Endothelial cell of umbilical vein (primary cell): ENCODE measurements around the gene IPP. TPM values are rescaled to one million over a fixed set of nuclear protein-coding genes. Genes with fewer than 3 reads are reported as not detected.

Experiments
- Bru-seq: library from RNA; stranded (reverse); fragments of 400-500 nt; gene quantifications from one replicate; lab custom pipeline; 2021; lab: Mats Ljungman, UMichigan
- BruChase-seq, 2 experiments: library from RNA; stranded (reverse); fragments of 400-500 nt; gene quantifications; one replicate each; lab custom pipeline; 2021; lab: Mats Ljungman, UMichigan
- BruUV-seq: library from RNA; stranded (reverse); fragments of 400-500 nt; replicated peaks from 2 replicates; lab custom pipeline; 2021; lab: Mats Ljungman, UMichigan
- CTCF ChIA-PET: fragments of 300-600, 350-600 bp; sonication (Branson Sonifier 250); formaldehyde crosslinking; loops from one replicate; lab custom pipeline; 2021; ENCODE audit warnings: antibody characterized with exemption, inconsistent platforms; lab: Charles Lee
- POLR2A ChIA-PET: fragments of 300-600, 350-600 bp; sonication (Branson Sonifier 250); formaldehyde crosslinking; loops from one replicate; lab custom pipeline; 2021; ENCODE audit warnings: antibody characterized with exemption, inconsistent platforms; lab: Charles Lee
- DNase-seq: peaks from one replicate; pipeline ENCODE4 v3.0.0-alpha.2; 2011; ENCODE audit warnings: low read depth, low spot score
- FAIRE-seq: peaks from 2 replicates; lab custom pipeline; 2011; peaks lifted over from hg19 to GRCh38; lab: Jason Lieb, UNC
- H2AFZ ChIP-seq: 2 replicates; pipeline ENCODE4 v1.6.0; 2012; ENCODE audit warnings: low read depth, low read length, control low read depth, inconsistent platforms
- H3K27ac ChIP-seq: 2 replicates; pipeline ENCODE4 v1.5.1; 2011; ENCODE audit warnings: low read depth, mild to moderate bottlenecking, control low read depth, low read length, moderate library complexity; ENCODE audit not compliant: insufficient read depth
- H3K27me3 ChIP-seq, 2 experiments: 2 replicates each; pipeline versions ENCODE4 v1.6.0 to v1.6.1; 2011; ENCODE audit warnings: low read length in 2 of 2, mixed read lengths in 1 of 2; ENCODE audit not compliant: control insufficient read depth in 2 of 2, insufficient read depth in 2 of 2
- H3K36me3 ChIP-seq, 2 experiments: 2 replicates in 1 of 2; 3 replicates in 1 of 2; pipeline ENCODE4 v1.5.1; 2011; ENCODE audit warnings: low read length in 2 of 2, mild to moderate bottlenecking in 1 of 2, moderate library complexity in 1 of 2; ENCODE audit not compliant: control insufficient read depth in 2 of 2, insufficient read depth in 2 of 2; ENCODE audit errors: extremely low read depth in 1 of 2
- H3K4me1 ChIP-seq: 3 replicates; pipeline ENCODE4 v1.5.1; 2011; ENCODE audit warnings: mild to moderate bottlenecking, low read length; ENCODE audit not compliant: control insufficient read depth, insufficient read depth; ENCODE audit errors: extremely low read depth
- H3K4me2 ChIP-seq: 2 replicates; pipeline ENCODE4 v1.6.1; 2011; ENCODE audit warnings: low read length, control low read depth, mixed read lengths; ENCODE audit not compliant: insufficient read depth
- H3K4me3 ChIP-seq, 3 experiments: fragments of 200-600 bp in 1 of 3; sonication (generic), shearing (Covaris generic) in 1 of 3; replicated peaks in 1 of 3; 2 replicates each; pipeline ENCODE4 v1.5.1; 2011 to 2016; ENCODE audit warnings: control low read depth in 3 of 3, low read length in 3 of 3, mild to moderate bottlenecking in 2 of 3, inconsistent platforms in 1 of 3, low read depth in 1 of 3, moderate library complexity in 1 of 3; ENCODE audit not compliant: insufficient read depth in 1 of 3
- H3K79me2 ChIP-seq: 2 replicates; pipeline ENCODE4 v1.6.0; 2012; ENCODE audit warnings: low read length, inconsistent platforms; ENCODE audit not compliant: control insufficient read depth, insufficient read depth
- H3K9ac ChIP-seq: replicated peaks from 2 replicates; pipeline ENCODE3; 2011; ENCODE audit warnings: low read length, control low read depth; ENCODE audit not compliant: insufficient read depth; ENCODE audit errors: extremely low read depth
- H3K9me1 ChIP-seq: replicated peaks from 3 replicates; pipeline ENCODE4 v1.6.0; 2011; ENCODE audit warnings: mild to moderate bottlenecking, low read length; ENCODE audit not compliant: control insufficient read depth, insufficient read depth; ENCODE audit errors: extremely low read depth
- H3K9me3 ChIP-seq: replicated peaks from 2 replicates; pipeline ENCODE4 v1.5.1; 2012; ENCODE audit warnings: low read length, inconsistent platforms; ENCODE audit not compliant: control insufficient read depth, insufficient read depth
- H4K20me1 ChIP-seq: replicated peaks from 2 replicates; pipeline ENCODE3; 2011; ENCODE audit warnings: mild to moderate bottlenecking, low read length; ENCODE audit not compliant: control insufficient read depth, insufficient read depth; ENCODE audit errors: extremely low read depth
- FOS ChIP-seq: IDR thresholded peaks from 2 replicates; pipeline ENCODE4 v1.6.1; 2011; ENCODE audit warnings: mild to moderate bottlenecking, low read length, moderate library complexity, borderline replicate concordance; ENCODE audit not compliant: insufficient read depth
- JUN ChIP-seq: IDR thresholded peaks from 2 replicates; pipeline ENCODE4 v1.6.1; 2011; ENCODE audit warnings: borderline replicate concordance, low read depth; ENCODE audit not compliant: insufficient read length, insufficient read depth
- POLR2A ChIP-seq: IDR thresholded peaks from 2 replicates; pipeline ENCODE4 v1.6.1; 2012; ENCODE audit warnings: low read depth, mild to moderate bottlenecking, control low read depth, low read length
- POLR2AphosphoS5 ChIP-seq: IDR thresholded peaks from 2 replicates; pipeline ENCODE4 v1.6.1; 2012; ENCODE audit warnings: low read depth, mild to moderate bottlenecking, control low read depth, low read length, moderate library complexity; ENCODE audit not compliant: insufficient read depth
- dilution Hi-C: fragments of 300-500 bp; cut with MboI; formaldehyde crosslinking; loops from one replicate; pipeline ENCODE4 v1.15.0; 2019; ENCODE audit warnings: low sequenced_read_pairs; ENCODE audit not compliant: extremely low pct_ligation_motif_present
- intact Hi-C: fragments of 100-400 bp; cut with micrococcal nuclease; formaldehyde crosslinking; loops from one replicate; pipeline ENCODE4 v1.10.0; 2022
- long read RNA-seq: library from polyadenylated mRNA; stranded (forward); transcript quantifications from one replicate; pipeline ENCODE4 v2.0.0, GENCODE V29; 2021
- polyA minus RNA-seq, 3 experiments: library from RNA; depleted of rRNA, polyadenylated mRNA; stranded (reverse); fragments of >200 nt; gene quantifications; 1 replicate in 1 of 3; 2 replicates in 2 of 3; pipeline ENCODE4 v1.2.3, GENCODE V29; 2011
- polyA plus RNA-seq, 4 experiments: library from polyadenylated mRNA; depleted of rRNA in 3 of 4; stranded (reverse) in 3 of 4; unstranded in 1 of 4; fragments of >200 nt; gene quantifications; 2 replicates each; pipeline versions ENCODE4 v1.2.1 to v1.2.3, GENCODE V29; 2011 to 2012; ENCODE audit warnings: missing spikeins in 1 of 4
- total RNA-seq: library from RNA; stranded (reverse); gene quantifications from 2 replicates; pipeline ENCODE4 v1.2.3, GENCODE V29; 2021
- TF ChIP-seq, protein P1 (sequence below), 2 donors: IDR thresholded peaks; 1 replicate in 1 of 2; 2 replicates in 1 of 2; pipeline ENCODE4 v1.5.1; 2011; ENCODE audit warnings: low read length in 2 of 2, mild to moderate bottlenecking in 2 of 2, moderate library complexity in 2 of 2, control low read depth in 1 of 2, inconsistent platforms in 1 of 2, low read depth in 1 of 2; ENCODE audit not compliant: insufficient read depth in 1 of 2; ENCODE audit errors: extremely low read depth in 1 of 2

Gene IPP
- total RNA-seq: 6.3 and 7.2 TPM in 2 replicates
- 1.2 and 2.1 TPM in 2 replicates for polyA plus RNA-seq
- polyA plus RNA-seq (2011; cell fraction: cytosol; rRNA removed): 2.5 and 3.0 TPM in 2 replicates
- polyA plus RNA-seq (2011; cell fraction: nucleus; rRNA removed): 1.7 and 2.7 TPM in 2 replicates
- polyA plus RNA-seq (2012): 5.6 and 10.5 TPM in 2 replicates
- polyA minus RNA-seq: 4.5 and 4.6 TPM in 2 replicates
- polyA minus RNA-seq (2011; cell fraction: cytosol; rRNA and poly(A)+ RNA removed): 2.9 TPM
- 1.9 and 2.5 TPM in 2 replicates for polyA minus RNA-seq (2011; cell fraction: nucleus; rRNA and poly(A)+ RNA removed)
- percentile 49 among the genes with signal in this experiment for Bru-seq, nascent RNA
- BruChase-seq, experiment 1, labeled RNA remaining after a 6-hour chase: percentile 48 among the genes with signal in this experiment
- BruChase-seq, experiment 2, labeled RNA remaining after a 2-hour chase: percentile 44 among the genes with signal in this experiment
- long read RNA-seq, transcript IPP-202 (9 exons, 3,113 nt): major isoform, 6 of 19 reads
- long read RNA-seq, partial matches to known transcripts: 9 of 19 reads
- long read RNA-seq, other reads (novel, unspliced or antisense): 4 of 19 reads

DNA sequence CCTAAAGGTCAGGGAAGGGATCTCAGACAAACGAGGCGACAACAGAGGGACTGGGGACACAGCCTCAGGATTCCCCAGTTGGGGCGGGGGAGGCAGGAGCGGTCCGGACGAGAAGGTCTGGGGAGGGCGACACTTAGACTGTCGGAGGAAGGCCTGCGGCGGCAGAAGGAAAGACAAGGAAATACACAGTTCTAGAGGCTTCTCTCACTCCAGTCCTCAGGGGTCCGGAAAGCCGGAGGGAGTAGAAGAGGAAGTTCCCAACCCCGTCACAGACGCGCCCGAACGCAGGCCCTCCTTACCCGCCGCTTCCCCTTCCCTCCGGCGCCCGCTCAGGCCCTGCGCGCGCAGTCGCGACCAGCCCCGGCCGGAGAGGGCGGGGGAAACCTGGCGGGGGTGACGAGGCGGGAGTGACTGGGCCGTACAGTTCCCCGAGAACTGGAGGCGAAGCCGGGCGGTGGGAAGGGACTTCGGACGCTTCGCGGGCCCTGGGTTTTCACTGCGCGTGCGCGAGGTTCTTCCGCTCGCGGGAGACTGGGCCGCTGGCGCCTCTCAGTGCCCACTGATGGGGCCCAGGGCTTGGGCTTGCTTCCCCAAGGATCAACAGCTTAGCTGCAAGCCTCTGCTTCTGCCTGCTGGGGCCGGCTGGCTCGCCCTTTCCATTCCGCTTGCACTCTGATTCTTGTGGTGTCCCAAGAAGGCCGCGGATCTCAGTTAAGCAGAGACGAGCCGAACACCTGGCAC, at the start of gene IPP:
TSS of gene IPP (minus strand) at position 356 of the 741 bp plus-strand sequence. CDS start 4,242 bp downstream, outside the sequence.
- dilution Hi-C loops (no loop called here), intact Hi-C loops (loop anchor here (1.0 to 5.0 kb wide), 4 partner anchors 52 to 166 kb away; partner anchors contain the start of genes GPBP1L1 and NASP)
- DNase-seq: peak; percentile 99
- Histone ChIP-seq H2AFZ (peak within 1 kb of the TSS; percentile 99), H3K27ac (peak within 1 kb of the TSS; percentile 97), H3K4me3 (peak within 1 kb of the TSS; percentile 65 to 83 (median 81)), H3K27me3 (no peaks in the 10 kb centered on the region), H3K9me3 (no peaks in the 10 kb centered on the region), H3K79me2 (no peaks in the 10 kb centered on the region), H3K36me3 (no peaks in the 10 kb centered on the region), H3K9ac (peak within 1 kb of the TSS; percentile 99), H4K20me1 (no peaks in the 10 kb centered on the region), H3K4me1 (peaks cover 8% of the 10 kb centered on the region), H3K4me2 (peak within 1 kb of the TSS; percentile 91), H3K9me1 (no peaks in the 10 kb centered on the region)
- CTCF ChIA-PET: no interaction called here
- TF ChIP-seq FOS: no peak
- TF ChIP-seq POLR2AphosphoS5: peak; percentile 99
- TF ChIP-seq, protein P1, sequence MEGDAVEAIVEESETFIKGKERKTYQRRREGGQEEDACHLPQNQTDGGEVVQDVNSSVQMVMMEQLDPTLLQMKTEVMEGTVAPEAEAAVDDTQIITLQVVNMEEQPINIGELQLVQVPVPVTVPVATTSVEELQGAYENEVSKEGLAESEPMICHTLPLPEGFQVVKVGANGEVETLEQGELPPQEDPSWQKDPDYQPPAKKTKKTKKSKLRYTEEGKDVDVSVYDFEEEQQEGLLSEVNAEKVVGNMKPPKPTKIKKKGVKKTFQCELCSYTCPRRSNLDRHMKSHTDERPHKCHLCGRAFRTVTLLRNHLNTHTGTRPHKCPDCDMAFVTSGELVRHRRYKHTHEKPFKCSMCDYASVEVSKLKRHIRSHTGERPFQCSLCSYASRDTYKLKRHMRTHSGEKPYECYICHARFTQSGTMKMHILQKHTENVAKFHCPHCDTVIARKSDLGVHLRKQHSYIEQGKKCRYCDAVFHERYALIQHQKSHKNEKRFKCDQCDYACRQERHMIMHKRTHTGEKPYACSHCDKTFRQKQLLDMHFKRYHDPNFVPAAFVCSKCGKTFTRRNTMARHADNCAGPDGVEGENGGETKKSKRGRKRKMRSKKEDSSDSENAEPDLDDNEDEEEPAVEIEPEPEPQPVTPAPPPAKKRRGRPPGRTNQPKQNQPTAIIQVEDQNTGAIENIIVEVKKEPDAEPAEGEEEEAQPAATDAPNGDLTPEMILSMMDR (IDR thresholded peaks at IDR 0.05; ENCODE audit: extremely low read depth in 1 of 2, insufficient read depth in 1 of 2, low read depth in 1 of 2, low read length in 2 of 2): peak in 1 of 2 donors; percentile 11
- TF ChIP-seq POLR2A: peak; percentile 98
- TF ChIP-seq JUN: no peak
- POLR2A ChIA-PET: interaction anchor here (1.1 to 1.3 kb wide), 2 partner anchors 65 to 229 kb away, joined by 3 read pairs; partner anchors contain the start of genes GPBP1L1 and PRDX1
- BruUV-seq: no TSS peak
- FAIRE-seq: peak; percentile 96
